OCI-LY7 (cell line): ENCODE results near the gene MCUB. TPM values are rescaled to one million over a fixed set of nuclear protein-coding genes. Genes with fewer than 3 reads are reported as not detected.

ENCODE experiments used
- BruUV-seq: library from RNA; stranded (reverse); fragments of 400-500 nt; replicated peaks from 2 replicates; lab custom pipeline; 2021; lab: Mats Ljungman, UMichigan
- CTCF ChIA-PET: fragments of 300-600 bp; sonication (Branson Sonifier 250); formaldehyde crosslinking; loops from one replicate; lab custom pipeline; 2022; ENCODE audit warnings: antibody characterized with exemption; ENCODE audit not compliant: unreplicated experiment; lab: Charles Lee
- POLR2A ChIA-PET: fragments of 300-600 bp; sonication (Branson Sonifier 250); formaldehyde crosslinking; loops from one replicate; lab custom pipeline; 2022; ENCODE audit warnings: antibody characterized with exemption; lab: Charles Lee
- DNase-seq: peaks from one replicate; pipeline ENCODE4 v3.0.0-alpha.2; 2015; ENCODE audit warnings: low spot score
- H2AFZ ChIP-seq: fragments of 200-600 bp; sonication (generic), shearing (Covaris generic); 2 replicates; pipeline ENCODE4 v1.6.1; 2014; ENCODE audit warnings: mild to moderate bottlenecking, antibody characterized with exemption, low read length, moderate library complexity
- H3K27ac ChIP-seq: fragments of 200-600 bp; sonication (generic); 2 replicates; pipeline ENCODE4 v1.5.1; 2014; ENCODE audit warnings: mixed run types, low read depth, mild to moderate bottlenecking, moderate library complexity, low read length, inconsistent platforms; ENCODE audit not compliant: poor library complexity, severe bottlenecking
- H3K36me3 ChIP-seq: fragments of 200-600 bp; sonication (generic); 2 replicates; pipeline ENCODE4 v1.6.1; 2014; ENCODE audit warnings: mild to moderate bottlenecking, antibody characterized with exemption, low read length, moderate library complexity, mixed read lengths; ENCODE audit not compliant: insufficient read depth
- H3K4me1 ChIP-seq: fragments of 200-600 bp; sonication (generic); 2 replicates; pipeline ENCODE4 v1.5.1; 2014; ENCODE audit warnings: mild to moderate bottlenecking, low read length; ENCODE audit not compliant: insufficient read depth, poor library complexity, severe bottlenecking
- H3K4me2 ChIP-seq: fragments of 200-600 bp; sonication (generic); 2 replicates; pipeline ENCODE4 v1.6.1; 2014; ENCODE audit warnings: mild to moderate bottlenecking, low read length
- H3K4me3 ChIP-seq: fragments of 200-600 bp; sonication (generic); 2 replicates; pipeline ENCODE4 v1.5.1; 2014; ENCODE audit warnings: mild to moderate bottlenecking, low read depth, low read length; ENCODE audit not compliant: poor library complexity, severe bottlenecking
- H3K79me2 ChIP-seq: fragments of 200-600 bp; sonication (generic); 2 replicates; pipeline ENCODE4 v1.6.1; 2016; ENCODE audit warnings: low read depth, mild to moderate bottlenecking, low read length, moderate library complexity, mixed read lengths; ENCODE audit not compliant: insufficient read depth
- H3K9me2 ChIP-seq: fragments of 200-600 bp; sonication (generic); 2 replicates; pipeline ENCODE4 v1.6.1; 2016; ENCODE audit warnings: mild to moderate bottlenecking, low read length, mixed read lengths; ENCODE audit not compliant: insufficient read depth
- H3K9me3 ChIP-seq: fragments of 200-600 bp; sonication (generic); 2 replicates; pipeline ENCODE4 v1.6.1; 2014; ENCODE audit warnings: mild to moderate bottlenecking, mixed run types, low read length, mixed read lengths
- H4K20me1 ChIP-seq: fragments of 200-600 bp; sonication (generic); 2 replicates; pipeline ENCODE4 v1.6.1; 2014; ENCODE audit warnings: mild to moderate bottlenecking, antibody characterized with exemption, low read length, moderate library complexity, mixed read lengths; ENCODE audit not compliant: insufficient read depth
- CTCF ChIP-seq: fragments of 200-600 bp; sonication (generic); conservative IDR thresholded peaks from 2 replicates; pipeline ENCODE4 v1.5.1; 2014; ENCODE audit warnings: mild to moderate bottlenecking, antibody characterized with exemption, low read length, moderate library complexity, mixed read lengths
- EZH2phosphoT487 ChIP-seq: fragments of 200-600 bp; sonication (generic); IDR thresholded peaks from 2 replicates; pipeline ENCODE4 v1.6.1; 2018; ENCODE audit warnings: low read depth, borderline replicate concordance, mild to moderate bottlenecking, mixed run types, antibody characterized with exemption, low read length, moderate library complexity, mixed read lengths
- intact Hi-C: fragments of 100-400 bp; cut with micrococcal nuclease; formaldehyde crosslinking; loops from one replicate; pipeline ENCODE4 v1.10.0; 2022; ENCODE audit not compliant: unreplicated experiment
- total RNA-seq, 2 experiments: library from RNA; depleted of rRNA in 1 of 2; stranded (reverse); fragments of >200 nt in 1 of 2; shearing (Covaris generic) in 1 of 2; gene quantifications; 2 replicates each; pipeline ENCODE4 v1.2.3, GENCODE V29; 2014 to 2022

Gene MCUB
- total RNA-seq, 2 experiments from 2014 or later = 40.3 to 64.4 TPM

GRCh38 chr4:109672169-109672930 is 112.3 kb downstream of the MCUB start:
- no peaks in the 10 kb centered on the region for H3K4me1 ChIP-seq
- DNase-seq = no peak
- no peak overlapping the region for H3K27ac ChIP-seq
- peaks cover 46% of the 10 kb centered on the region for H3K36me3 ChIP-seq
- H2AFZ ChIP-seq = no peak overlapping the region
- H3K79me2 ChIP-seq = no peaks in the 10 kb centered on the region
- intact Hi-C loops = no loop called here
- CTCF ChIA-PET = no interaction called here
- no peaks in the 10 kb centered on the region for H4K20me1 ChIP-seq
- TF ChIP-seq CTCF (no peak), EZH2phosphoT487 (no peak)
- H3K9me2 ChIP-seq = no peaks in the 10 kb centered on the region
- H3K4me3 ChIP-seq = no peak overlapping the region
- POLR2A ChIA-PET = interaction anchor here (0.7 to 1.4 kb wide), 3 partner anchors 9 to 13 kb away, joined by 3 to 5 read pairs (median 3); no protein-coding TSS in a partner anchor
- no peak overlapping the region for H3K4me2 ChIP-seq
- H3K9me3 ChIP-seq = peaks cover 19% of the 10 kb centered on the region; the same call in 1 of the 2 replicates
- BruUV-seq = no TSS peak

DNA sequence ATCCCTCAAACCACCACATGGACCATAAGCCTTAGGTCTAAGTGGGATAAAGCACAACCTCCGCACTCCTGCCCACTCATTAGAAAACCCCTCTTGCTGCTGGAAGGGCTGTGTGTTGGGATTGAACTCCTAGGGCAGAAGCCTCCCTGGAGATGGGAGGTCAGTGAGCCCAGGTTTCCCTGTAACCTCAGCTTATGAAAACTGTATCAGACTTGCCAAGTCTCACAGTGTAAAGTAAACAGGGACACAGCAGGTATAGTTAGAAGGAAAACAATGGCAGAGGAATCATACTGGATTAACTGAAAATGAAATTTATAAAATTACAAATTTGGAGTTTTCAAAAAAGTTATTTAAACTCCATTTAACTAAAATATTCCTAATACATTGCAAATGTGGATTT is 113.3 kb downstream of the MCUB start:
- no peak overlapping the region for H3K27ac ChIP-seq
- H3K4me1 ChIP-seq = no peaks in the 10 kb centered on the region
- DNase-seq = no peak
- no peaks in the 10 kb centered on the region for H3K79me2 ChIP-seq
- peaks cover 19% of the 10 kb centered on the region; the same call in 1 of the 2 replicates for H3K9me3 ChIP-seq
- H4K20me1 ChIP-seq = no peaks in the 10 kb centered on the region
- no peak overlapping the region for H3K4me2 ChIP-seq
- peaks cover 46% of the 10 kb centered on the region for H3K36me3 ChIP-seq
- ChIA-PET CTCF (no interaction called here), POLR2A (interaction anchor here (0.8 kb wide), 1 partner anchor 26 kb away, joined by 3 read pairs; no protein-coding TSS in a partner anchor)
- H3K4me3 ChIP-seq = no peak overlapping the region
- H3K9me2 ChIP-seq = no peaks in the 10 kb centered on the region
- no TSS peak for BruUV-seq
- H2AFZ ChIP-seq = no peak overlapping the region
- intact Hi-C loops = no loop called here
- TF ChIP-seq EZH2phosphoT487 = no peak
- no peak for TF ChIP-seq CTCF

GRCh38 chr4:109675181-109675580 is 115.1 kb downstream of the MCUB start:
- H3K27ac ChIP-seq = no peak overlapping the region
- no TSS peak for BruUV-seq

More at GRCh38 chr4:109675181-109675580, 115.1 kb downstream of the MCUB start:
- Histone ChIP-seq H3K4me1 (no peaks in the 10 kb centered on the region), H3K4me3 (no peak overlapping the region), H3K79me2 (no peaks in the 10 kb centered on the region), H3K36me3 (peaks cover 42% of the 10 kb centered on the region), H3K9me2 (no peaks in the 10 kb centered on the region), H3K4me2 (no peak overlapping the region), H4K20me1 (no peaks in the 10 kb centered on the region), H2AFZ (no peak overlapping the region), H3K9me3 (peaks cover 19% of the 10 kb centered on the region; the same call in 1 of the 2 replicates)
- CTCF ChIA-PET = no interaction called here
- DNase-seq = no peak
- POLR2A ChIA-PET = no interaction called here
- TF ChIP-seq EZH2phosphoT487 (no peak), CTCF (no peak)
- intact Hi-C loops = no loop called here
